SK-N-SH treated with all-trans-retinoic acid at 6 μM for 48 hours (cell line): ENCODE results near the gene URAD.

Source experiments
- ARNTL ChIP-seq: fragments of 450-650 bp; formaldehyde crosslinking; IDR thresholded peaks from 2 replicates; pipeline ENCODE4 v1.5.0; 2020; ENCODE audit warnings: low read depth, mild to moderate bottlenecking, moderate library complexity, borderline replicate concordance
- ESRRG ChIP-seq: fragments of 250-450 bp; sonication (Bioruptor Pico); IDR thresholded peaks from 2 replicates; pipeline ENCODE4 v1.6.1; 2021; ENCODE audit warnings: mild to moderate bottlenecking
- GLIS3 ChIP-seq: fragments of 250-450 bp; sonication (Bioruptor Pico); IDR thresholded peaks from 2 replicates; pipeline ENCODE4 v1.5.0; 2020; ENCODE audit warnings: mild to moderate bottlenecking, moderate library complexity
- OSR1 ChIP-seq: fragments of 250-450 bp; sonication (Bioruptor Pico); IDR thresholded peaks from 2 replicates; pipeline ENCODE4 v1.8.0; 2022; ENCODE audit warnings: moderate library complexity, mild to moderate bottlenecking, inconsistent platforms
- RARB ChIP-seq: fragments of 250-450 bp; sonication (Bioruptor Pico); IDR thresholded peaks from 2 replicates; pipeline ENCODE4 v1.8.0; 2021; ENCODE audit warnings: mild to moderate bottlenecking, moderate library complexity
- SNAI2 ChIP-seq: fragments of 250-450 bp; sonication (Bioruptor Pico); IDR thresholded peaks from 2 replicates; pipeline ENCODE4 v1.5.0; 2020; ENCODE audit warnings: mild to moderate bottlenecking, moderate library complexity
- ZFP3 ChIP-seq: fragments of 250-450 bp; sonication (Bioruptor Pico); IDR thresholded peaks from 2 replicates; pipeline ENCODE4 v1.5.0; 2020; ENCODE audit warnings: mild to moderate bottlenecking, moderate library complexity
- ZNF70 ChIP-seq: fragments of 450-650 bp; formaldehyde crosslinking; IDR thresholded peaks from 2 replicates; pipeline ENCODE4 v1.5.0; 2020; ENCODE audit warnings: mild to moderate bottlenecking, moderate library complexity
- TF ChIP-seq, protein P1 (sequence below): fragments of 250-450 bp; sonication (Bioruptor Pico); IDR thresholded peaks from 2 replicates; pipeline ENCODE4 v1.5.1; 2021; ENCODE audit warnings: mild to moderate bottlenecking, moderate library complexity
- TF ChIP-seq, protein P2 (sequence below): fragments of 250-450 bp; sonication (Bioruptor Pico); IDR thresholded peaks from 2 replicates; pipeline ENCODE4 v1.5.1; 2020; ENCODE audit warnings: low read depth, mild to moderate bottlenecking, moderate library complexity
- TF ChIP-seq, protein P3 (sequence below): fragments of 250-450 bp; sonication (Bioruptor Pico); IDR thresholded peaks from 2 replicates; pipeline ENCODE4 v1.8.0; 2020; ENCODE audit warnings: mild to moderate bottlenecking, moderate library complexity, borderline replicate concordance
- TF ChIP-seq, protein P4 (sequence below): fragments of 250-450 bp; sonication (Bioruptor Pico); IDR thresholded peaks from 2 replicates; pipeline ENCODE4 v1.5.0; 2020; ENCODE audit warnings: mild to moderate bottlenecking, moderate library complexity

DNA sequence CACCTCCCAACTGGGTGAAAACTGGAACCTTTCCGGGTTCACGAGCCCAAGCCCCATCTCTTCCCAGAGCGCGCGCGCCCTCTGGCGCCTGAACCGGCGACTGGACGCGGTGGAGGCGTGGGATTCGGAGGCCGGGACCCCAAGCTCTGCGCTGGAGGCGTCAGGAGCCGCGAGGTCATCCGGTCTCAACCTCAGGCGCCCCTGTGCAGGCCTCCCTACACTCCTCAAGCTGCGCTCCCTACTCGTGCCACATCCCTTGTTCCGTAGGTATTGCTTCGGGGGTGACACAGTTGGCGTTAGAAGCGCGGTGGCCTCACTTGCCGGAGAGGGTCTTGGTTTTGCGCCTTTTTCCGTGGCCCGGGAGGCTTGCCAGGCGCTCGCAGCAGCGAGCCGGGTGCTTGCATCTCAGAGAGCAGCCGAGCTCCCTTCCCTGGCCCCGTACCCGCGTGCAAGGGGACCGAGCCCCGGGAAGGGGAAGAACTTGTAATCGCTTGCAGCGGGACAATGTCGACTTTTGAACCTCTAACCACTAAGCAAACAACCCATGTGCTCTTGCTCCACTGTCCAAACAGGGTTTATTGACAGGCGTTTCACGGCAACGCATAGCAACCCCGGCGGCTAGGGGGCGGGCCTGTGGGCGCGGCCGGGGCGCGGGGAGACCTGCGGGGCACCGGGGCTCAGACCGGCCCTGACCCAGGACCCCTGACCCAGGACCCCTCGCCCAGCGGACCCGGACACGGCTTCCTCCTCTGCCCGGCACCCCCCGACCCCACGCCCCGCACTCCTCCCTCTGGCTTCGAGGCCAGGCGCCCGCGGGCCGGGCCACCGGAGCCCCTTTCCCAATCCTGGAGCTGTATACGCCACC lies 27.9 kb downstream of the URAD start:
- TF ChIP-seq, protein P1, sequence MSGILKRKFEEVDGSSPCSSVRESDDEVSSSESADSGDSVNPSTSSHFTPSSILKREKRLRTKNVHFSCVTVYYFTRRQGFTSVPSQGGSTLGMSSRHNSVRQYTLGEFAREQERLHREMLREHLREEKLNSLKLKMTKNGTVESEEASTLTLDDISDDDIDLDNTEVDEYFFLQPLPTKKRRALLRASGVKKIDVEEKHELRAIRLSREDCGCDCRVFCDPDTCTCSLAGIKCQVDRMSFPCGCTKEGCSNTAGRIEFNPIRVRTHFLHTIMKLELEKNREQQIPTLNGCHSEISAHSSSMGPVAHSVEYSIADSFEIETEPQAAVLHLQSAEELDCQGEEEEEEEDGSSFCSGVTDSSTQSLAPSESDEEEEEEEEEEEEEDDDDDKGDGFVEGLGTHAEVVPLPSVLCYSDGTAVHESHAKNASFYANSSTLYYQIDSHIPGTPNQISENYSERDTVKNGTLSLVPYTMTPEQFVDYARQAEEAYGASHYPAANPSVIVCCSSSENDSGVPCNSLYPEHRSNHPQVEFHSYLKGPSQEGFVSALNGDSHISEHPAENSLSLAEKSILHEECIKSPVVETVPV (CRISPR knock-in tag), result no peak
- TF ChIP-seq, protein P2, sequence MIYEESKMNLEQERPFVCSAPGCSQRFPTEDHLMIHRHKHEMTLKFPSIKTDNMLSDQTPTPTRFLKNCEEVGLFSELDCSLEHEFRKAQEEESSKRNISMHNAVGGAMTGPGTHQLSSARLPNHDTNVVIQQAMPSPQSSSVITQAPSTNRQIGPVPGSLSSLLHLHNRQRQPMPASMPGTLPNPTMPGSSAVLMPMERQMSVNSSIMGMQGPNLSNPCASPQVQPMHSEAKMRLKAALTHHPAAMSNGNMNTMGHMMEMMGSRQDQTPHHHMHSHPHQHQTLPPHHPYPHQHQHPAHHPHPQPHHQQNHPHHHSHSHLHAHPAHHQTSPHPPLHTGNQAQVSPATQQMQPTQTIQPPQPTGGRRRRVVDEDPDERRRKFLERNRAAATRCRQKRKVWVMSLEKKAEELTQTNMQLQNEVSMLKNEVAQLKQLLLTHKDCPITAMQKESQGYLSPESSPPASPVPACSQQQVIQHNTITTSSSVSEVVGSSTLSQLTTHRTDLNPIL (CRISPR knock-in tag), result no peak
- no peak for TF ChIP-seq ESRRG
- TF ChIP-seq ZFP3 (CRISPR knock-in tag), result no peak
- no peak for TF ChIP-seq OSR1 (CRISPR knock-in tag)
- no peak for TF ChIP-seq ZNF70 (CRISPR knock-in tag)
- TF ChIP-seq GLIS3 (CRISPR knock-in tag), result no peak
- no peak for TF ChIP-seq RARB
- no peak for TF ChIP-seq SNAI2 (CRISPR knock-in tag)
- TF ChIP-seq, protein P3, sequence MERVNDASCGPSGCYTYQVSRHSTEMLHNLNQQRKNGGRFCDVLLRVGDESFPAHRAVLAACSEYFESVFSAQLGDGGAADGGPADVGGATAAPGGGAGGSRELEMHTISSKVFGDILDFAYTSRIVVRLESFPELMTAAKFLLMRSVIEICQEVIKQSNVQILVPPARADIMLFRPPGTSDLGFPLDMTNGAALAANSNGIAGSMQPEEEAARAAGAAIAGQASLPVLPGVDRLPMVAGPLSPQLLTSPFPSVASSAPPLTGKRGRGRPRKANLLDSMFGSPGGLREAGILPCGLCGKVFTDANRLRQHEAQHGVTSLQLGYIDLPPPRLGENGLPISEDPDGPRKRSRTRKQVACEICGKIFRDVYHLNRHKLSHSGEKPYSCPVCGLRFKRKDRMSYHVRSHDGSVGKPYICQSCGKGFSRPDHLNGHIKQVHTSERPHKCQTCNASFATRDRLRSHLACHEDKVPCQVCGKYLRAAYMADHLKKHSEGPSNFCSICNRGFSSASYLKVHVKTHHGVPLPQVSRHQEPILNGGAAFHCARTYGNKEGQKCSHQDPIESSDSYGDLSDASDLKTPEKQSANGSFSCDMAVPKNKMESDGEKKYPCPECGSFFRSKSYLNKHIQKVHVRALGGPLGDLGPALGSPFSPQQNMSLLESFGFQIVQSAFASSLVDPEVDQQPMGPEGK (CRISPR knock-in tag), result no peak
- TF ChIP-seq ARNTL (CRISPR knock-in tag), result no peak
- TF ChIP-seq, protein P4, sequence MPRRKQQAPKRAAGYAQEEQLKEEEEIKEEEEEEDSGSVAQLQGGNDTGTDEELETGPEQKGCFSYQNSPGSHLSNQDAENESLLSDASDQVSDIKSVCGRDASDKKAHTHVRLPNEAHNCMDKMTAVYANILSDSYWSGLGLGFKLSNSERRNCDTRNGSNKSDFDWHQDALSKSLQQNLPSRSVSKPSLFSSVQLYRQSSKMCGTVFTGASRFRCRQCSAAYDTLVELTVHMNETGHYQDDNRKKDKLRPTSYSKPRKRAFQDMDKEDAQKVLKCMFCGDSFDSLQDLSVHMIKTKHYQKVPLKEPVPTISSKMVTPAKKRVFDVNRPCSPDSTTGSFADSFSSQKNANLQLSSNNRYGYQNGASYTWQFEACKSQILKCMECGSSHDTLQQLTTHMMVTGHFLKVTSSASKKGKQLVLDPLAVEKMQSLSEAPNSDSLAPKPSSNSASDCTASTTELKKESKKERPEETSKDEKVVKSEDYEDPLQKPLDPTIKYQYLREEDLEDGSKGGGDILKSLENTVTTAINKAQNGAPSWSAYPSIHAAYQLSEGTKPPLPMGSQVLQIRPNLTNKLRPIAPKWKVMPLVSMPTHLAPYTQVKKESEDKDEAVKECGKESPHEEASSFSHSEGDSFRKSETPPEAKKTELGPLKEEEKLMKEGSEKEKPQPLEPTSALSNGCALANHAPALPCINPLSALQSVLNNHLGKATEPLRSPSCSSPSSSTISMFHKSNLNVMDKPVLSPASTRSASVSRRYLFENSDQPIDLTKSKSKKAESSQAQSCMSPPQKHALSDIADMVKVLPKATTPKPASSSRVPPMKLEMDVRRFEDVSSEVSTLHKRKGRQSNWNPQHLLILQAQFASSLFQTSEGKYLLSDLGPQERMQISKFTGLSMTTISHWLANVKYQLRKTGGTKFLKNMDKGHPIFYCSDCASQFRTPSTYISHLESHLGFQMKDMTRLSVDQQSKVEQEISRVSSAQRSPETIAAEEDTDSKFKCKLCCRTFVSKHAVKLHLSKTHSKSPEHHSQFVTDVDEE (CRISPR knock-in tag), result no peak
